Trophoblast cell (in vitro differentiated cells and primary cell): ENCODE results near the gene VDAC1.
"Not testable (repeated sequence)": the region's sequence is repeated elsewhere in the genome, so short reads cannot be mapped to it uniquely, and the experiment has no call there.

Experiments used
- DNase-seq, 2 donors: peaks; one replicate each; pipeline ENCODE4 v3.0.0-alpha.2; 2016
- H2AFZ ChIP-seq: 2 replicates; pipeline ENCODE4 v1.6.1; 2013; ENCODE audit warnings: low read length, moderate library complexity, mild to moderate bottlenecking; ENCODE audit not compliant: insufficient read depth, poor library complexity
- H2AK5ac ChIP-seq: 2 replicates; pipeline ENCODE4 v1.6.1; 2013; ENCODE audit warnings: mild to moderate bottlenecking, low read length
- H2BK120ac ChIP-seq: 2 replicates; pipeline ENCODE4 v1.6.1; 2013; ENCODE audit warnings: low read length, mild to moderate bottlenecking, moderate library complexity; ENCODE audit not compliant: insufficient read depth, poor library complexity
- H2BK12ac ChIP-seq: 2 replicates; pipeline ENCODE4 v1.6.1; 2013; ENCODE audit warnings: mild to moderate bottlenecking, low read length, moderate library complexity
- H2BK5ac ChIP-seq: 2 replicates; pipeline ENCODE4 v1.6.1; 2013; ENCODE audit warnings: low read length, low read depth, moderate library complexity, mild to moderate bottlenecking; ENCODE audit not compliant: poor library complexity
- H3K14ac ChIP-seq: 2 replicates; pipeline ENCODE4 v1.6.1; 2013; ENCODE audit warnings: mild to moderate bottlenecking, low read length
- H3K18ac ChIP-seq: 2 replicates; pipeline ENCODE4 v1.6.1; 2013; ENCODE audit warnings: mild to moderate bottlenecking, low read length
- H3K23ac ChIP-seq: 2 replicates; pipeline ENCODE4 v1.6.1; 2013; ENCODE audit warnings: low read length
- H3K27ac ChIP-seq: 2 replicates; pipeline ENCODE4 v1.5.1; 2013; ENCODE audit warnings: low read depth, mild to moderate bottlenecking, inconsistent platforms, low read length, moderate library complexity
- H3K27me3 ChIP-seq: 2 replicates; pipeline ENCODE4 v1.6.1; 2013; ENCODE audit warnings: inconsistent platforms, mild to moderate bottlenecking, low read length, moderate library complexity; ENCODE audit not compliant: insufficient read depth
- H3K36me3 ChIP-seq, 2 experiments: 1 replicate in 1 of 2; 2 replicates in 1 of 2; pipeline ENCODE4 v1.6.1; 2013; ENCODE audit warnings: low read length in 2 of 2, mild to moderate bottlenecking in 2 of 2, moderate library complexity in 1 of 2; ENCODE audit not compliant: insufficient read depth in 2 of 2, control insufficient read depth in 1 of 2
- H3K4ac ChIP-seq: 2 replicates; pipeline ENCODE4 v1.6.1; 2013; ENCODE audit warnings: low read depth, mild to moderate bottlenecking, low read length, moderate library complexity
- H3K4me1 ChIP-seq, 2 experiments: 1 replicate in 1 of 2; 2 replicates in 1 of 2; pipeline ENCODE4 v1.6.1; 2013; ENCODE audit warnings: low read length in 2 of 2, mild to moderate bottlenecking in 2 of 2, moderate library complexity in 1 of 2; ENCODE audit not compliant: insufficient read depth in 2 of 2, control insufficient read depth in 1 of 2
- H3K4me2 ChIP-seq: 2 replicates; pipeline ENCODE4 v1.6.1; 2013; ENCODE audit warnings: inconsistent platforms, mild to moderate bottlenecking, low read length, moderate library complexity
- H3K4me3 ChIP-seq: 2 replicates; pipeline ENCODE4 v1.5.1; 2013; ENCODE audit warnings: mild to moderate bottlenecking, low read depth, low read length, inconsistent platforms
- H3K79me1 ChIP-seq: one replicate; pipeline ENCODE4 v1.6.1; 2013; ENCODE audit warnings: low read length
- H3K79me2 ChIP-seq: 2 replicates; pipeline ENCODE4 v1.6.1; 2013; ENCODE audit warnings: low read length, mild to moderate bottlenecking; ENCODE audit not compliant: control insufficient read depth, insufficient read depth, poor library complexity
- H3K9ac ChIP-seq: 2 replicates; pipeline ENCODE4 v1.6.1; 2013; ENCODE audit warnings: mild to moderate bottlenecking, low read length
- H3K9me3 ChIP-seq: 2 replicates; pipeline ENCODE4 v1.6.1; 2013; ENCODE audit warnings: low read depth, mild to moderate bottlenecking, control low read depth, inconsistent platforms, low read length; ENCODE audit not compliant: insufficient read depth
- H4K12ac ChIP-seq: 2 replicates; pipeline ENCODE4 v1.6.1; 2013; ENCODE audit warnings: low read depth, mild to moderate bottlenecking, low read length, moderate library complexity
- H4K8ac ChIP-seq: 2 replicates; pipeline ENCODE4 v1.6.1; 2013; ENCODE audit warnings: low read depth, mild to moderate bottlenecking, low read length, moderate library complexity
- H4K91ac ChIP-seq: one replicate; pipeline ENCODE4 v1.6.1; 2013; ENCODE audit warnings: low read depth, mild to moderate bottlenecking, low read length, moderate library complexity
- WGBS: extraction: QIAGEN DNeasy Blood & Tissue Kit; methylation state at CpG from one replicate; pipeline ENCODE4 v1.1.7; 2013; ENCODE audit warnings: missing lambda C conversion rate; ENCODE audit not compliant: insufficient read length, insufficient coverage; ENCODE audit errors: extremely low coverage; 5-methylcytosine and 5-hydroxymethylcytosine counted together

The VDAC1 gene

DNA sequence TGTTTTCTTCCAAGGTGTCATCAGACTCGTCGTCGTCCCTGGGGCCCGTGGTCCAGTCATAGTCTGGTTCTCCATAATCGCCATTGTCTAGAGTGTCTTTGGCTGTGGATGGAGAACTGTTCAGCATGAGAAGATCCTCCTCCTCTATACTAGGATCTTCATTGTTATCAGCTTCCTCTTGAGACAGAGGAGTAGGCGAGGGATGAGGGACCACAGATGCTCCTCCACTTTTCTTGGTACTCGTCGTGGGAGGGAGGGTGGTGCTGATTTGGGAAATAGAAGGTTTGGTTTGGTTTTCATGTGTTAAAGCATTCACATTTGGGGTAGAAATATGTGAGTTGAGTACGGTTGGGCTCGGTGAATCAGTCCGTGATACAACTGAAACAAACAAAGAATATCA is 45.1 kb downstream of the VDAC1 start:
- Histone ChIP-seq H3K4me1 (no peaks in the 10 kb centered on the region), H3K27me3 (no peaks in the 10 kb centered on the region), H3K36me3 (peaks cover 10 to 11% of the 10 kb centered on the region in 2 experiments), H3K79me2 (no peaks in the 10 kb centered on the region), H3K4me2 (no peak overlapping the region), H3K9me3 (no peaks in the 10 kb centered on the region), H4K12ac (no peak overlapping the region), H2BK12ac (no peak overlapping the region), H2BK120ac (no peak overlapping the region), H2AFZ (no peak overlapping the region), H2BK5ac (no peak overlapping the region), H3K14ac (no peak overlapping the region), H3K9ac (no peak overlapping the region), H3K4ac (no peak overlapping the region), H2AK5ac (no peak overlapping the region), H4K91ac (no peak overlapping the region), H4K8ac (no peak overlapping the region), H3K18ac (no peak overlapping the region), H3K27ac (no peak overlapping the region), H3K79me1 (no peaks in the 10 kb centered on the region), H3K23ac (no peak overlapping the region), H3K4me3 (no peak overlapping the region)
- no CpG with 5 or more reads among the region's 11 CpGs for WGBS
- DNase-seq: no peak

DNA sequence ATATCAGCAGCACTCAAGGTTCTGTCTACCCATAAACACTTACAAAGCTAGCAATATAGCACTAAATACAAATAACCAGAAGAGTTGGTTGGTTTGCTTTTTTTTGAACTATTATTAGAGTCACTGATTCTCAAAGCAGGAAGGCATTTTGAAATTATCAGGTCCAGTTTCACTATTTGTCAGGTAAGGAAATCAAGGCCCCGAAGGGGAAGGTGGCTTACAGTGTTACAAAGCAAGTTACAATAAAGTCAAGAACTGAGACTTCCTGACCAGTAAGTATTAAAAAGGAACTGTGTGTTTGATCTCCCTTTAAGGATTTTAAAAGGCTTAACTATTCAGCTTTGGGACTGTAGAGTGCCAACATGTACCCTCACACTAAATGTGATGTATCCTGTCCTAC is 47.2 kb downstream of the VDAC1 start:
- no peak overlapping the region for H3K4me2 ChIP-seq
- H3K27ac ChIP-seq: no peak overlapping the region
- H3K4me1 ChIP-seq: no peaks in the 10 kb centered on the region
- no peak overlapping the region for H4K12ac ChIP-seq
- H2AFZ ChIP-seq: no peak overlapping the region
- no peak overlapping the region for H3K4me3 ChIP-seq
- no peak overlapping the region for H2BK120ac ChIP-seq
- no peak overlapping the region for H3K18ac ChIP-seq
- no peaks in the 10 kb centered on the region for H3K79me1 ChIP-seq
- H3K23ac ChIP-seq: no peak overlapping the region
- no peak for DNase-seq
- peaks cover 10 to 11% of the 10 kb centered on the region in 2 experiments for H3K36me3 ChIP-seq
- no peak overlapping the region for H3K9ac ChIP-seq
- H4K91ac ChIP-seq: no peak overlapping the region
- no peak overlapping the region for H2AK5ac ChIP-seq
- no peaks in the 10 kb centered on the region for H3K79me2 ChIP-seq
- no peak overlapping the region for H4K8ac ChIP-seq
- H3K14ac ChIP-seq: no peak overlapping the region
- H2BK5ac ChIP-seq: no peak overlapping the region
- no peaks in the 10 kb centered on the region for H3K27me3 ChIP-seq
- H3K4ac ChIP-seq: no peak overlapping the region
- H2BK12ac ChIP-seq: no peak overlapping the region
- no CpG with 5 or more reads among the region's 1 CpG for WGBS
- no peaks in the 10 kb centered on the region for H3K9me3 ChIP-seq

DNA sequence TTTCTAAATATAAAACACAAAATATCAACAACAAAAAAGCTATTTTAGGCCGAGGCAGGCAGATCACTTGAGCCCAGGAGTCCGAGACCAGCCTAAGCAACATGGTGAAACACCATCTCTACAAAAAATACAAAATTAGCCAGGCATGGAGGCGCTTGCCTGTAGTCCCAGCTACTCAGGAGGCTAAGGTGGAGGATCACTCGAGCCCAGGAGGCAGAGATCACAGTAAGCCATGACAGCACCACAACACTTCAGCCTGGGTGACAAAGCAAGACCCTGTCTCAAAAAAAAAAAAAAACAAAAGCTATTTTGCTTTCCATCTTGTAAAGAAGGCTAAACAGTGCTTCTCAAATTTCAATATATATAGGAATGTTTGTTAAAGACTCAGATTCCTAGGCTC is 47.7 kb downstream of the VDAC1 start:
- Histone ChIP-seq H3K4me3 (no peak overlapping the region), H3K14ac (no peak overlapping the region), H4K91ac (no peak overlapping the region), H3K27me3 (no peaks in the 10 kb centered on the region), H3K27ac (no peak overlapping the region), H3K18ac (no peak overlapping the region), H2AFZ (no peak overlapping the region), H4K12ac (no peak overlapping the region), H3K79me1 (no peaks in the 10 kb centered on the region), H3K4me1 (no peaks in the 10 kb centered on the region), H2AK5ac (no peak overlapping the region), H2BK120ac (no peak overlapping the region), H3K4ac (no peak overlapping the region), H4K8ac (no peak overlapping the region), H3K36me3 (peaks cover 10 to 11% of the 10 kb centered on the region in 2 experiments), H3K9me3 (no peaks in the 10 kb centered on the region), H2BK5ac (no peak overlapping the region), H3K4me2 (no peak overlapping the region), H3K23ac (no peak overlapping the region), H2BK12ac (no peak overlapping the region), H3K79me2 (no peaks in the 10 kb centered on the region), H3K9ac (no peak overlapping the region)
- WGBS: no CpG with 5 or more reads among the region's 4 CpGs
- no peak for DNase-seq

DNA sequence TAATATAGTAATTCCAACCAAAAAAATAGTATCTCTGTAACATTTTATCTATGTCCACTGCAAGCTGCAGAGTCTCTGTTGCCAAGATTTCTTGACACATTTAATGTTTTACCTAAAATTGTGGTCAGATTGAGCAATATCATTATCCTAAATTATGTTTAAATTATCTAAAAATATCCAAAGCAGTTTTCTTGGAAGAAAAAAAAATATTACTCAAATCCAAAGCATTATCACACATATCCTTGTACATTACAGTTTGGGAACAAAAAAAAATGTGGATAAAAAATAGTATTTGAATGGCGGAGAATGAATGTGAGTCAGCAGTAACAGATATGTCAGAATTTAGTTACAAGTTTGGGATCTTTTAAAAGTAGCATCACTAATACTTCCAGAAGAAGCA is 48.6 kb downstream of the VDAC1 start:
- not testable (repeated sequence) for H2AFZ ChIP-seq, H3K4me3 ChIP-seq, DNase-seq, H3K27me3 ChIP-seq, H3K9me3 ChIP-seq, H3K4ac ChIP-seq, H3K27ac ChIP-seq, H3K79me2 ChIP-seq, H4K12ac ChIP-seq, H4K8ac ChIP-seq, H2BK120ac ChIP-seq, H4K91ac ChIP-seq, H3K14ac ChIP-seq, H3K18ac ChIP-seq, H3K4me2 ChIP-seq, H3K9ac ChIP-seq, H3K79me1 ChIP-seq, H2BK5ac ChIP-seq, H3K23ac ChIP-seq, H3K4me1 ChIP-seq, H2BK12ac ChIP-seq, H2AK5ac ChIP-seq
- H3K36me3 ChIP-seq: peaks cover 10 to 11% of the 10 kb centered on the region in 2 experiments
- no CpG with 5 or more reads among the region's 1 CpG for WGBS
